K562 (cell line): ENCODE measurements around the gene DDX41. TPM values are rescaled to one million over a fixed set of nuclear protein-coding genes. Genes with fewer than 3 reads are reported as not detected.

Experiments used
- ATF1 ChIP-seq, 2 experiments: fragments of 450-650 bp in 1 of 2; IDR thresholded peaks; 2 replicates each; pipeline ENCODE4 v1.6.1; 2016; ENCODE audit warnings: missing compliant biosample characterization in 1 of 2, missing genetic modification characterization in 1 of 2
- CBFA2T2 ChIP-seq: fragments of 450-650 bp; conservative IDR thresholded peaks from 2 replicates; pipeline ENCODE4 v1.6.1; 2017; ENCODE audit warnings: mild to moderate bottlenecking
- CBFA2T3 ChIP-seq: fragments of 450-650 bp; IDR thresholded peaks from 2 replicates; pipeline ENCODE4 v1.6.1; 2017
- CCNT2 ChIP-seq: IDR thresholded peaks from 2 replicates; pipeline ENCODE4 v1.6.1; 2011; ENCODE audit warnings: borderline replicate concordance, low read depth, mild to moderate bottlenecking, moderate library complexity, mixed read lengths, low read length; ENCODE audit not compliant: insufficient read length; ENCODE audit errors: extremely low read depth
- CHD1 ChIP-seq: fragments of 200-600 bp; sonication (generic); IDR thresholded peaks from one replicate; pipeline ENCODE4 v1.6.1; 2012; ENCODE audit warnings: mild to moderate bottlenecking, moderate library complexity, low read length, inconsistent platforms
- CHD4 ChIP-seq: fragments of 200-600 bp; sonication (generic); IDR thresholded peaks from 3 replicates; pipeline ENCODE4 v1.6.1; 2012; ENCODE audit warnings: low read depth, mild to moderate bottlenecking, mixed read lengths, low read length, inconsistent platforms; ENCODE audit not compliant: insufficient read depth, insufficient replicate concordance, poor library complexity, severe bottlenecking
- CREB1 ChIP-seq, 2 experiments: sonication (generic) in 1 of 2; formaldehyde crosslinking in 1 of 2; IDR thresholded peaks; 2 replicates each; pipeline versions ENCODE4 v1.6.1 to v1.8.0; 2012 to 2022; ENCODE audit warnings: inconsistent platforms in 1 of 2, mild to moderate bottlenecking in 1 of 2, missing genetic modification reagents in 1 of 2, moderate library complexity in 1 of 2
- DIDO1 ChIP-seq: fragments of 450-650 bp; IDR thresholded peaks from 2 replicates; pipeline ENCODE4 v1.6.1; 2016; ENCODE audit warnings: low read depth, missing biosample characterization, missing genetic modification characterization
- E2F3 ChIP-seq: fragments of 250-450 bp; sonication (Bioruptor Pico); IDR thresholded peaks from 2 replicates; pipeline ENCODE4 v1.4.0; 2020; ENCODE audit warnings: mild to moderate bottlenecking
- EP400 ChIP-seq: fragments of 450-650 bp; IDR thresholded peaks from 2 replicates; pipeline ENCODE4 v1.6.1; 2017; ENCODE audit warnings: antibody characterized with exemption, mild to moderate bottlenecking, moderate library complexity
- FOXP1 ChIP-seq: sonication (generic); formaldehyde crosslinking; IDR thresholded peaks from 2 replicates; pipeline ENCODE4 v1.8.0; 2022; ENCODE audit warnings: mild to moderate bottlenecking, missing genetic modification reagents
- KDM1A ChIP-seq, 2 experiments: fragments of 450-650 bp; IDR thresholded peaks; 2 replicates each; pipeline ENCODE4 v1.6.1; 2016; ENCODE audit warnings: mild to moderate bottlenecking in 2 of 2
- LEF1 ChIP-seq: fragments of 450-650 bp; IDR thresholded peaks from 2 replicates; pipeline ENCODE4 v1.6.1; 2016; ENCODE audit warnings: mild to moderate bottlenecking
- MXI1 ChIP-seq: IDR thresholded peaks from 2 replicates; pipeline ENCODE4 v1.6.1; 2011; ENCODE audit warnings: low read depth, mild to moderate bottlenecking, improper control_type of control experiment, low read length
- NCOA1 ChIP-seq: fragments of 450-650 bp; IDR thresholded peaks from 2 replicates; pipeline ENCODE4 v1.6.1; 2016; ENCODE audit warnings: low read depth
- NONO ChIP-seq, 2 experiments: fragments of 200-400 bp in 1 of 2; fragments of 450-650 bp in 1 of 2; formaldehyde crosslinking in 1 of 2; IDR thresholded peaks; 2 replicates each; pipeline ENCODE4 v1.6.1; 2017; ENCODE audit warnings: low read depth in 2 of 2, mild to moderate bottlenecking in 2 of 2, moderate library complexity in 2 of 2, low read length in 1 of 2
- PRPF4 ChIP-seq: fragments of 200-400 bp; formaldehyde crosslinking; IDR thresholded peaks from one replicate; pipeline ENCODE4 v1.6.1; 2017; ENCODE audit warnings: low read length, low read depth, mild to moderate bottlenecking; ENCODE audit not compliant: insufficient read depth, poor library complexity, severe bottlenecking
- RCOR1 ChIP-seq, 2 experiments: IDR thresholded peaks; 2 replicates each; pipeline ENCODE4 v1.6.1; 2012; ENCODE audit warnings: low read depth in 2 of 2, low read length in 2 of 2, borderline replicate concordance in 1 of 2, improper control_type of control experiment in 1 of 2
- SAP30 ChIP-seq: fragments of 200-600 bp; sonication (generic); IDR thresholded peaks from 2 replicates; pipeline ENCODE4 v1.6.1; 2012; ENCODE audit warnings: borderline replicate concordance, low read depth, mild to moderate bottlenecking, moderate library complexity, low read length, control low read depth, inconsistent platforms; ENCODE audit not compliant: insufficient read depth, poor library complexity, severe bottlenecking
- SNRNP70 ChIP-seq: fragments of 200-400 bp; formaldehyde crosslinking; optimal IDR thresholded peaks from 2 replicates; pipeline ENCODE3; 2017; ENCODE audit warnings: low read depth, low read length
- TAF7 ChIP-seq: fragments of 450-650 bp; IDR thresholded peaks from 2 replicates; pipeline ENCODE4 v1.6.1; 2016; ENCODE audit warnings: missing genetic modification characterization, missing compliant biosample characterization
- TRIM28 ChIP-seq: fragments of 450-650 bp; IDR thresholded peaks from 2 replicates; pipeline ENCODE4 v1.6.1; 2017
- ZBED1 ChIP-seq: IDR thresholded peaks from 2 replicates; pipeline ENCODE4 v1.6.1; 2014
- ZFX ChIP-seq: sonication (generic); formaldehyde crosslinking; IDR thresholded peaks from 2 replicates; pipeline ENCODE4 v1.8.0; 2022; ENCODE audit warnings: mild to moderate bottlenecking, missing genetic modification reagents, moderate library complexity
- ZNF384 ChIP-seq: IDR thresholded peaks from 2 replicates; pipeline ENCODE4 v1.6.1; 2012; ENCODE audit warnings: low read depth, low read length, improper control_type of control experiment
- ZNF668 ChIP-seq: fragments of 250-450 bp; sonication (Bioruptor Pico); IDR thresholded peaks from 2 replicates; pipeline ENCODE4 v1.8.0; 2022; ENCODE audit warnings: mild to moderate bottlenecking, inconsistent platforms
- ZNF740 ChIP-seq, 3 experiments: fragments of 200-800 bp in 1 of 3; sonication (Bioruptor generic) in 1 of 3; sonication (generic) in 1 of 3; formaldehyde crosslinking in 1 of 3; IDR thresholded peaks; 2 replicates each; pipeline versions ENCODE4 v1.6.1 to v1.8.0; 2016 to 2022; ENCODE audit warnings: mild to moderate bottlenecking in 2 of 3, missing compliant biosample characterization in 2 of 3, missing genetic modification characterization in 2 of 3, missing genetic modification reagents in 1 of 3
- polyA plus RNA-seq, 8 experiments: library from polyadenylated mRNA; depleted of rRNA in 4 of 8; stranded (reverse) in 5 of 8; unstranded in 3 of 8; fragments of >200 nt; fragmentation: Nextera tagmentation in 2 of 8; fragmentation: Illumina TruSeq in 1 of 8; extraction: Ambion mirVana in 2 of 8; extraction: Trizol in 1 of 8; gene quantifications; 2 replicates each; pipeline versions ENCODE4 v1.2.1 to v1.2.3, GENCODE V29; 2011 to 2014; ENCODE audit warnings: inconsistent platforms in 1 of 8, missing spikeins in 1 of 8
- total RNA-seq, 7 experiments: library from RNA; depleted of rRNA in 6 of 7; stranded (reverse); fragments of >200 nt in 6 of 7; fragmentation: Illumina TruSeq in 2 of 7; extraction: Trizol in 2 of 7; gene quantifications; 2 replicates each; pipeline versions ENCODE4 v1.2.1 to v1.2.3, GENCODE V29; 2011 to 2021; ENCODE audit warnings: low replicate concordance in 1 of 7
- TF ChIP-seq, protein P1 (sequence below): fragments of 250-450 bp; sonication (Bioruptor Pico); IDR thresholded peaks from 2 replicates; pipeline ENCODE4 v1.4.0; 2020; ENCODE audit warnings: mild to moderate bottlenecking, moderate library complexity

Gene DDX41
- total and polyA plus RNA-seq, 9 of the 15 experiments (the other 6 are each of a cell fraction or from before 2014, with no cell fraction given) = 38.2 to 284 (median 116) TPM

DNA sequence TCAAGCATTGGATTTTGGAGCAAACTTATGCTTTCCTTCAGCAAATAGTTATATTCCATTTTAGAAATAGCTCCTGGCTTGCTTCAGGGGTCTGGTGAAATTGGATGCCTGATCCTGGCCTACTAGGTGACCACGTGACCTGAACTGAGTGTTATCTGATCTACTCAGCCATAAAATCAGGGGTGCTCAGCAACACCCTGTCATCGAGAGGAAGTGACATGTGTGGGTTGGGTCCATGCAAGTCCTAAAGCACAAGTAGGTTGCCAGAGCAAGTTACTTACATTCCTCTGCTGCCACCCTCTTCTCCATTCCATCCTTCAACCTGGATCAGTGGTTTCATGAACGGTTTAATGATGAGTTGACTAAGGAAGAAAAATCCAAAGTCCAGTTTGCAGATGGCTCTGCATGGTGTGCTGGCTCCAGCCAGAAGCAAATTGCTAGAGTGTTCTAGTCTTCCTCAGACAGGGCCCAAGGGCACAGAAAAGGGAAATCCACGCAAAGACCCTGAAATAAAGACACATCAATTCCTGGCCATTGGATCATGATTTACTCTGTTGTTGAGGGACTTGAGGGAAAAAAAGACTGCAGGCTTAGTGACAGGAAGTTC, 40.4 kb upstream of the DDX41 start (continued):
- no peak for TF ChIP-seq NCOA1
- TF ChIP-seq ATF1 (CRISPR knock-in tag; IDR thresholded peaks at IDR 0.05) = no peak
- peak; percentile 78 for TF ChIP-seq ATF1 (tag; IDR thresholded peaks at IDR 0.05)
- TF ChIP-seq KDM1A (IDR thresholded peaks at IDR 0.05) = 0 out of 4 replicates have a peak, but pooled peaks of 1 of the 2 experiments have one; percentile 33
- TF ChIP-seq, protein P1, sequence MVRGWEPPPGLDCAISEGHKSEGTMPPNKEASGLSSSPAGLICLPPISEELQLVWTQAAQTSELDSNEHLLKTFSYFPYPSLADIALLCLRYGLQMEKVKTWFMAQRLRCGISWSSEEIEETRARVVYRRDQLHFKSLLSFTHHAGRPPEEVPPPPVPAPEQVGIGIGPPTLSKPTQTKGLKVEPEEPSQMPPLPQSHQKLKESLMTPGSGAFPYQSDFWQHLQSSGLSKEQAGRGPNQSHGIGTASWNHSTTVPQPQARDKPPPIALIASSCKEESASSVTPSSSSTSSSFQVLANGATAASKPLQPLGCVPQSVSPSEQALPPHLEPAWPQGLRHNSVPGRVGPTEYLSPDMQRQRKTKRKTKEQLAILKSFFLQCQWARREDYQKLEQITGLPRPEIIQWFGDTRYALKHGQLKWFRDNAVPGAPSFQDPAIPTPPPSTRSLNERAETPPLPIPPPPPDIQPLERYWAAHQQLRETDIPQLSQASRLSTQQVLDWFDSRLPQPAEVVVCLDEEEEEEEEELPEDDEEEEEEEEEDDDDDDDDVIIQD = no peak
- TF ChIP-seq TRIM28 = no peak
- TF ChIP-seq ZBED1 = no peak
- TF ChIP-seq NONO (IDR thresholded peaks at IDR 0.05; ENCODE audit: low read depth in 2 of 2, low read length in 1 of 2) = no peak
- no peak for TF ChIP-seq CHD4
- peak in 1 of 2 experiments; percentile 85; a peak in 2 of 4 replicates for TF ChIP-seq RCOR1 (IDR thresholded peaks at IDR 0.05; ENCODE audit: borderline replicate concordance in 1 of 2, low read depth in 2 of 2, low read length in 2 of 2)
- TF ChIP-seq CBFA2T3 = peak; percentile 52; the same call in 1 of the 2 replicates
- no peak for TF ChIP-seq SAP30
- peak; percentile 71; the same call in 1 of the 2 replicates for TF ChIP-seq LEF1
- peak; percentile 2; the same call in 1 of the 2 replicates for TF ChIP-seq ZNF668 (CRISPR knock-in tag)
- TF ChIP-seq E2F3 (CRISPR knock-in tag) = no peak
- TF ChIP-seq CREB1 (IDR thresholded peaks at IDR 0.05) = no peak
- TF ChIP-seq CREB1 (CRISPR knock-in tag; IDR thresholded peaks at IDR 0.05) = peak; percentile 52; the same call in 1 of the 2 replicates
- TF ChIP-seq ZFX = peak; percentile 66
- no peak for TF ChIP-seq ZNF740 (CRISPR knock-in tag; IDR thresholded peaks at IDR 0.05)
- TF ChIP-seq ZNF740 (tag; IDR thresholded peaks at IDR 0.05) = no peak
- TF ChIP-seq TAF7 (tag) = no peak
- no peak for TF ChIP-seq DIDO1 (tag)
- TF ChIP-seq EP400 = peak; percentile 33; the same call in 1 of the 2 replicates
- no peak for TF ChIP-seq PRPF4
- no peak for TF ChIP-seq ZNF384
- TF ChIP-seq CHD1 = no peak
- peak; percentile 89 for TF ChIP-seq CBFA2T2
- no peak for TF ChIP-seq FOXP1 (CRISPR knock-in tag)
- TF ChIP-seq MXI1 = no peak
- TF ChIP-seq CCNT2 = no peak
- TF ChIP-seq SNRNP70 = no peak
